Measurements from ENCODE around the gene ATP2A2. TPM values are rescaled to one million over a fixed set of nuclear protein-coding genes. Genes with fewer than 3 reads are reported as not detected.

The ATP2A2 gene
- total RNA-seq, 1 experiment from 2014 or later = 174 TPM

- Histone ChIP-seq H3K27ac (ENCODE audit: low read length) (peak overlapping the region; percentile 84), H3K4me1 (ENCODE audit: insufficient read depth, low read length) (peaks cover 30% of the 10 kb centered on the region), H4K20me1 (ENCODE audit: low read length) (peaks cover 30% of the 10 kb centered on the region), H3K27me3 (ENCODE audit: low read length) (no peaks in the 10 kb centered on the region), H3K9me2 (replicated peaks; ENCODE audit: low read length) (no peaks in the 10 kb centered on the region), H3K4me2 (ENCODE audit: low read length) (peak overlapping the region; percentile 86), H3K9me3 (ENCODE audit: low read length) (no peaks in the 10 kb centered on the region), H2AFZ (ENCODE audit: low read length) (peak overlapping the region; percentile 89), H3K36me3 (ENCODE audit: low read depth, low read length) (peaks cover 22% of the 10 kb centered on the region), H3F3A (ENCODE audit: low read length, unreplicated experiment) (no peaks in the 10 kb centered on the region), H3K4me3 (ENCODE audit: low read length) (peak overlapping the region; percentile 80), H3K9ac (ENCODE audit: low read length) (peak overlapping the region; percentile 96), H3K79me2 (ENCODE audit: low read length) (peaks cover 34% of the 10 kb centered on the region)
- CTCF ChIA-PET = interaction anchor here (0.6 to 1.4 kb wide), 5 partner anchors 32 to 152 kb away, joined by 3 to 11 read pairs (median 3); no protein-coding TSS in a partner anchor
- DNase-seq = no peak
- BruUV-seq (replicated peaks) = no TSS peak
- TF ChIP-seq, protein P1, sequence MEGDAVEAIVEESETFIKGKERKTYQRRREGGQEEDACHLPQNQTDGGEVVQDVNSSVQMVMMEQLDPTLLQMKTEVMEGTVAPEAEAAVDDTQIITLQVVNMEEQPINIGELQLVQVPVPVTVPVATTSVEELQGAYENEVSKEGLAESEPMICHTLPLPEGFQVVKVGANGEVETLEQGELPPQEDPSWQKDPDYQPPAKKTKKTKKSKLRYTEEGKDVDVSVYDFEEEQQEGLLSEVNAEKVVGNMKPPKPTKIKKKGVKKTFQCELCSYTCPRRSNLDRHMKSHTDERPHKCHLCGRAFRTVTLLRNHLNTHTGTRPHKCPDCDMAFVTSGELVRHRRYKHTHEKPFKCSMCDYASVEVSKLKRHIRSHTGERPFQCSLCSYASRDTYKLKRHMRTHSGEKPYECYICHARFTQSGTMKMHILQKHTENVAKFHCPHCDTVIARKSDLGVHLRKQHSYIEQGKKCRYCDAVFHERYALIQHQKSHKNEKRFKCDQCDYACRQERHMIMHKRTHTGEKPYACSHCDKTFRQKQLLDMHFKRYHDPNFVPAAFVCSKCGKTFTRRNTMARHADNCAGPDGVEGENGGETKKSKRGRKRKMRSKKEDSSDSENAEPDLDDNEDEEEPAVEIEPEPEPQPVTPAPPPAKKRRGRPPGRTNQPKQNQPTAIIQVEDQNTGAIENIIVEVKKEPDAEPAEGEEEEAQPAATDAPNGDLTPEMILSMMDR (conservative IDR thresholded peaks at IDR 0.05; ENCODE audit: low read depth, low read length) = no peak
- TF ChIP-seq EZH2 (IDR thresholded peaks at IDR 0.05; ENCODE audit: low read length, unreplicated experiment) = no peak
- no peak for TF ChIP-seq EZH2phosphoT487 (IDR thresholded peaks at IDR 0.05; ENCODE audit: borderline replicate concordance, low read length)
- POLR2A ChIA-PET (ENCODE audit: unreplicated experiment) = interaction anchor here (0.5 to 1.3 kb wide), 15 partner anchors 8 to 168 kb away, joined by 3 to 16 read pairs (median 6); partner anchors contain the start of gene IFT81
- intact Hi-C loops (cut with micrococcal nuclease) = loop anchor here (1.0 to 2.0 kb wide), 4 partner anchors 55 to 155 kb away; partner anchors contain the start of gene IFT81
- no peak for ATAC-seq
These were observed 1.3 kb upstream of the ATP2A2 start for GRCh38 chr12:110279566-110280375.

- TF ChIP-seq EZH2 (IDR thresholded peaks at IDR 0.05; ENCODE audit: low read length, unreplicated experiment) = no peak
- TF ChIP-seq, protein P1 (conservative IDR thresholded peaks at IDR 0.05; ENCODE audit: low read depth, low read length) = peak; percentile 26; the same call in 1 of the 2 replicates
- H3F3A ChIP-seq (ENCODE audit: low read length, unreplicated experiment) = no peaks in the 10 kb centered on the region
- no peaks in the 10 kb centered on the region for H3K9me3 ChIP-seq (ENCODE audit: low read length)
- DNase-seq (peak; percentile 79), ATAC-seq (peak; percentile 41)
- H3K27ac ChIP-seq (ENCODE audit: low read length) = peak overlapping the region; percentile 84
- BruUV-seq (replicated peaks) = TSS peak; percentile 62
- H3K27me3 ChIP-seq (ENCODE audit: low read length) = no peaks in the 10 kb centered on the region
- H3K4me2 ChIP-seq (ENCODE audit: low read length) = peak overlapping the region; percentile 86
- H4K20me1 ChIP-seq (ENCODE audit: low read length) = peaks cover 36% of the 10 kb centered on the region
- intact Hi-C loops (cut with micrococcal nuclease) = loop anchor here (1.0 to 2.0 kb wide), 4 partner anchors 56 to 156 kb away; partner anchors contain the start of gene IFT81
- peaks cover 28% of the 10 kb centered on the region for H3K36me3 ChIP-seq (ENCODE audit: low read depth, low read length)
- H3K79me2 ChIP-seq (ENCODE audit: low read length) = peaks cover 40% of the 10 kb centered on the region
- H3K9ac ChIP-seq (ENCODE audit: low read length) = peak overlapping the region; percentile 96
- H2AFZ ChIP-seq (ENCODE audit: low read length) = peak overlapping the region; percentile 89
- POLR2A ChIA-PET (ENCODE audit: unreplicated experiment) = interaction anchor here (0.5 to 1.3 kb wide), 15 partner anchors 9 to 168 kb away, joined by 3 to 10 read pairs (median 5); partner anchors contain the start of gene IFT81
- H3K4me1 ChIP-seq (ENCODE audit: insufficient read depth, low read length) = peaks cover 36% of the 10 kb centered on the region
- H3K4me3 ChIP-seq (ENCODE audit: low read length) = peak overlapping the region; percentile 80
- CTCF ChIA-PET = interaction anchor here (0.6 to 1.4 kb wide), 7 partner anchors 15 to 151 kb away, joined by 3 to 11 read pairs (median 3); no protein-coding TSS in a partner anchor
- no peaks in the 10 kb centered on the region for H3K9me2 ChIP-seq (replicated peaks; ENCODE audit: low read length)
These were observed 662 bp upstream of the ATP2A2 start for GRCh38 chr12:110280392-110280778.
